ENCODE results near the gene CASP7. TPM values are rescaled to one million over a fixed set of nuclear protein-coding genes. Genes with fewer than 3 reads are reported as not detected.

Gene CASP7
- total RNA-seq, 4 donors from 2014 or later: 11.6 to 17.2 (median 13.8) TPM

DNA sequence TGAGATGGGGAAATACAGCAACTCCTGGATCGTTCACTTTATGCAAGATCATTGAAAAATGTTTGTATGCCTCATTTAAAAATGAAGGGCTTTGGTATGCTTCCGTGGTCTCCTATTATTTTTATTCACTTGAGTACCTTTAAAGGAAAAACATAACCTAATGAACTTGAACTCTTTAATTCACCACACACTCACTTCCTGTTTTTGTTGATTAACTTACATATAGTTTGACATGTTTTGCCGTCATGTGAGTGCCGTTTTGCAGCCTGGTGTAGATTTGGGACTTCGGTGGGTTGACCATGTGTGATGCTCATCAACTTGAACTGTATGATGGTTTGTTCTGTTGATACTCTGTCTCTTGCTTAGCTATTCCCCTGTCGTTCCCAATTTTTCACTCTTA lies 28.9 kb downstream of the CASP7 start:
- no peak for TF ChIP-seq POLR2A (IDR thresholded peaks at IDR 0.05)
- TF ChIP-seq, protein P1, sequence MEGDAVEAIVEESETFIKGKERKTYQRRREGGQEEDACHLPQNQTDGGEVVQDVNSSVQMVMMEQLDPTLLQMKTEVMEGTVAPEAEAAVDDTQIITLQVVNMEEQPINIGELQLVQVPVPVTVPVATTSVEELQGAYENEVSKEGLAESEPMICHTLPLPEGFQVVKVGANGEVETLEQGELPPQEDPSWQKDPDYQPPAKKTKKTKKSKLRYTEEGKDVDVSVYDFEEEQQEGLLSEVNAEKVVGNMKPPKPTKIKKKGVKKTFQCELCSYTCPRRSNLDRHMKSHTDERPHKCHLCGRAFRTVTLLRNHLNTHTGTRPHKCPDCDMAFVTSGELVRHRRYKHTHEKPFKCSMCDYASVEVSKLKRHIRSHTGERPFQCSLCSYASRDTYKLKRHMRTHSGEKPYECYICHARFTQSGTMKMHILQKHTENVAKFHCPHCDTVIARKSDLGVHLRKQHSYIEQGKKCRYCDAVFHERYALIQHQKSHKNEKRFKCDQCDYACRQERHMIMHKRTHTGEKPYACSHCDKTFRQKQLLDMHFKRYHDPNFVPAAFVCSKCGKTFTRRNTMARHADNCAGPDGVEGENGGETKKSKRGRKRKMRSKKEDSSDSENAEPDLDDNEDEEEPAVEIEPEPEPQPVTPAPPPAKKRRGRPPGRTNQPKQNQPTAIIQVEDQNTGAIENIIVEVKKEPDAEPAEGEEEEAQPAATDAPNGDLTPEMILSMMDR (IDR thresholded peaks at IDR 0.05): no peak
- intact Hi-C loops (cut with DNase I): no loop called here
- 67 to 72% methylated on average over 6 of the region's 6 CpGs for WGBS, 2 donors
- no peak for DNase-seq
- Histone ChIP-seq H3K4me3 (replicated peaks in 1 of 3) (no peak overlapping the region), H3K27me3 (no peaks in the 10 kb centered on the region), H3K27ac (no peak overlapping the region), H3K4me1 (peaks cover 14 to 19% of the 10 kb centered on the region in 2 donors), H3K9me3 (no peaks in the 10 kb centered on the region), H3K36me3 (no peaks in the 10 kb centered on the region)

DNA sequence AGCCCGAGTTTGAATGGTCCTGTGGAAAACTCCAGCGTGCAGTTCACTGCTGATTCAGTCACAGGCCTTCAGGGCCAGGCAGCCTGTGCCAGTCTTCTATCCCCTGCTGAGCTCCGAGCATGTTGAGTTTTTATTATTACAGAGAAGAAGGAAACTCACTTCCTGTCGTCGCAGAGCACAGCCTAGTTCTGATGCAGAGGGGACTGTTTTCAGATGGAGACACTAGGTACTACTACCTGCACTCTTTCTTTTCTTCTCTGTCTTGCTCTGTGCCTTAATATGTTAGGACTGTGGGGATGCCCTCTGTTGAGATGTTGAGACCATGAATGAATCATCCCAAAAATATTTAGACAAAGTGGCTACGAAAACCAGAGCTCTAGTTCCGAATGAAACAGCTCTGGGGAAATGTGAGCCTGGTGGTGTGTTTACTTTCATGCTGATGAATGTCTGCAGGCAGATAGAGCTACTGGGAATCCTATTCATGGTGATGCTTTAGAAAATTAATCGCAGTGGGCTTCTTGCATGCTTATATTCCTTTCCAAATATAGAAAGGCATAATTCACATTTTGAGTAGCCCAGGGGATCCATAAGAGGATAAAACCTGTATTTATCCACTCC lies 29.6 kb downstream of the CASP7 start:
- no peak overlapping the region for H3K4me3 ChIP-seq (replicated peaks in 1 of 3)
- no peak overlapping the region for H3K27ac ChIP-seq
- no peaks in the 10 kb centered on the region for H3K36me3 ChIP-seq
- no peaks in the 10 kb centered on the region for H3K27me3 ChIP-seq
- peaks cover 14 to 19% of the 10 kb centered on the region in 2 donors for H3K4me1 ChIP-seq
- DNase-seq: peak; percentile 9 to 35
- 49% methylated on average over 8 of the region's 8 CpGs for WGBS, 2 donors
- intact Hi-C loops (cut with DNase I): no loop called here
- H3K9me3 ChIP-seq: no peaks in the 10 kb centered on the region
- TF ChIP-seq, protein P1 (IDR thresholded peaks at IDR 0.05): no peak
- TF ChIP-seq POLR2A (IDR thresholded peaks at IDR 0.05): no peak

DNA sequence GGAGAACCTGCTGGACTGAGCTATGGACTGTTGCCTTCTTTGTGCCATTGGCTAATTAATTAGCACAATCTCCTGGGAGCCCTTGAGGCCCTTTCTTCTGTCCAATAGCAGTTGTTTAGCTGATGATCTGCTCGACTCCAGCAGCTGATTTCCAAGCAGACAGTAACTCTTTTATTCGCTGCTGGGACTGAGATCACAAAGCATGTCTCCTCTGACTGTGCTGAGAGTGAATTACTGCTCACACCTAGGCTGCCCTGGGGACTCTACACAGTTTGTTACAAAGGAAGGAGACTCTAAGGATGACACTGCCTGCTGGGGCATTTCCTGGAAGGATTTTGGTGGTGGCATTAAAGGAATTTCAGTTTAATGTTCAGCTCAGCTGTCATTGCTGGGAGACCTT lies 31.4 kb downstream of the CASP7 start:
- 70 to 71% methylated on average over 2 of the region's 2 CpGs for WGBS, 2 donors
- intact Hi-C loops (cut with DNase I): no loop called here
- no peak for DNase-seq
- TF ChIP-seq, protein P1 (IDR thresholded peaks at IDR 0.05): no peak
- TF ChIP-seq POLR2A (IDR thresholded peaks at IDR 0.05): no peak
- H3K36me3 ChIP-seq: no peaks in the 10 kb centered on the region
- no peak overlapping the region for H3K27ac ChIP-seq
- no peak overlapping the region for H3K4me3 ChIP-seq (replicated peaks in 1 of 3)
- no peaks in the 10 kb centered on the region for H3K27me3 ChIP-seq
- peaks cover 14 to 19% of the 10 kb centered on the region in 2 donors for H3K4me1 ChIP-seq
- H3K9me3 ChIP-seq: no peaks in the 10 kb centered on the region

DNA sequence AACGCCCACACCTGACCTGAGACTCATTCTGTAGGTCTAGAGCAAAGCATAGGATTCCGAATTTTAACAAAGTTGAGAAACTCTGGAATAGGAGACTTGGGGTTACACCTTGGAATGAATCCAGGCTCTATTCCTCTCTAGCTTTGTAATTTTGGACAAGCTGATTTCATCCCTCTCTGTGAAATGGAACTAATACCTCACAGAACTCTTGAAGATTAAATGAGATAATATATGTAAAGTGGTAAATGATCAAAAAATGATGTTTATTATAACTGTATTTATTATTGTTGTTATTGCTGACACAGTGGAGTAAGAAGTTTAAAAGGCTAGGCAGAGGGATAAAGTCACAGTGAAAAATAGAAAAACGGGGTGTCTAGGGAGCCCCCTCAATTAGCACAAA lies 32.3 kb downstream of the CASP7 start:
- H3K4me1 ChIP-seq: peaks cover 14 to 19% of the 10 kb centered on the region in 2 donors
- no peaks in the 10 kb centered on the region for H3K9me3 ChIP-seq
- H3K4me3 ChIP-seq (replicated peaks in 1 of 3): no peak overlapping the region
- TF ChIP-seq, protein P1 (IDR thresholded peaks at IDR 0.05): no peak
- no peak for TF ChIP-seq POLR2A (IDR thresholded peaks at IDR 0.05)
- H3K27me3 ChIP-seq: no peaks in the 10 kb centered on the region
- intact Hi-C loops (cut with DNase I): no loop called here
- 93 to 95% methylated on average over 3 of the region's 3 CpGs for WGBS, 2 donors
- no peaks in the 10 kb centered on the region for H3K36me3 ChIP-seq
- no peak overlapping the region for H3K27ac ChIP-seq
- DNase-seq: no peak

DNA sequence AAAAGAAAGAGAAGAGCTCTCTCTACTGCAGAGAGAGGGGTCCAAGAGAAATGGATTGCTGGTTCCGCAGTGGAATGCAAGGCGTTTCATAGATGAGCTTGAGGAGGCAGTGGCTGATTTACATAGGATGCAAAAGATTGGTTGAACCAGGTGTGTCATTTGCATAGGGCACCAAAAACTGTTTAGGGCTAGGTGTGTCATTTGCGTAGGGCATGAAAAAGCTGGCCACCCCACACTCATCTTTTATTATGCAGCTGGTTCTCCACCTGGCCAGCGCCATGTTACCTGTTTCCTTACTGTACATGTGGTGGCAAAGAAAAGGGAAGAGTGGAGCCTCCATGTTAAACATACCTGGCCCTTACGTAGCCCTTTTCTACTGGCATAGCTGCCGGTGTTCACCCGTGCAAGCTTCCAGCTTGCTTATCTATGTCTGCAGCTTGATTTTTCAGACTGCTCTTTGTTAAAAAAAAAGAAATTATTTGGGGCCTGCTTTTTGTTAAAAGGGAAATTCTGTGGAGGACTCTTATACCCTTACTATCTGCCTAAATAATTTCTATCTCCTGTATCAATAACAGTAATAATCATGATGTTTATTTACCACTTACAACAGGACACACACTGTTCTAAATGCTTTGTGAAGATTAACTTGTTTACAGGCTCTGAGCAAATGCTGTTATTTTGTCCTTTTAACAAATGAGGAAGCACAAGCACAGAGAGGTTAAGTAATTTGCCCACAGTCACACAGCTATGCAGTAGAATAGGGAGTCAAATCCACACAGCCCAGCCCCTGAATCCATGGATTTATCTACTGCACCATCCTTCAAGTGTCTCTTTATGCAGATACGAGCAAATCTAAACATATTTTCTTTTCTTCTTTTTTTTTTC lies 33.3 kb downstream of the CASP7 start:
- DNase-seq: no peak
- no peak for TF ChIP-seq POLR2A (IDR thresholded peaks at IDR 0.05)
- TF ChIP-seq, protein P1 (IDR thresholded peaks at IDR 0.05): no peak
- Histone ChIP-seq H3K4me1 (peaks cover 14 to 19% of the 10 kb centered on the region in 2 donors), H3K4me3 (replicated peaks in 1 of 3) (no peak overlapping the region), H3K9me3 (no peaks in the 10 kb centered on the region), H3K36me3 (no peaks in the 10 kb centered on the region), H3K27ac (no peak overlapping the region), H3K27me3 (no peaks in the 10 kb centered on the region)
- intact Hi-C loops (cut with DNase I): no loop called here
- 89 to 94% methylated on average over 8 of the region's 8 CpGs for WGBS, 2 donors
